MCF 10A (cell line): ENCODE results near the gene TECTA. TPM values are rescaled to one million over a fixed set of nuclear protein-coding genes. Genes with fewer than 3 reads are reported as not detected.

Experiments
- BruUV-seq: library from RNA; stranded (reverse); fragments of 400-500 nt; replicated peaks from 2 replicates; lab custom pipeline; 2021; lab: Mats Ljungman, UMichigan
- CTCF ChIA-PET: fragments of 300-600 bp; sonication (Branson Sonifier 250); formaldehyde crosslinking; extraction: SDS; loops from one replicate; lab custom pipeline; 2021; ENCODE audit warnings: antibody characterized with exemption, inconsistent platforms; lab: Yijun Ruan, JAX
- POLR2A ChIA-PET: fragments of 300-600, 350-650 bp; sonication (Branson Sonifier 250); formaldehyde crosslinking; extraction: SDS; loops from one replicate; lab custom pipeline; 2020; ENCODE audit warnings: antibody characterized with exemption, inconsistent platforms; lab: Yijun Ruan, JAX
- DNase-seq: peaks from one replicate; pipeline ENCODE4 v3.0.0-alpha.2; 2018; ENCODE audit not compliant: unreplicated experiment
- H3K27ac Mint-ChIP-seq: one replicate; pipeline ENCODE4 v1.8.0; 2022; ENCODE audit warnings: mild to moderate bottlenecking, low read depth, mixed read lengths; ENCODE audit not compliant: unreplicated experiment
- H3K27me3 Mint-ChIP-seq: one replicate; pipeline ENCODE4 v1.8.0; 2022; ENCODE audit warnings: mixed read lengths; ENCODE audit not compliant: insufficient read depth, unreplicated experiment
- H3K36me3 Mint-ChIP-seq: one replicate; pipeline ENCODE4 v1.8.0; 2022; ENCODE audit warnings: mild to moderate bottlenecking, moderate library complexity, mixed read lengths; ENCODE audit not compliant: insufficient read depth, unreplicated experiment
- H3K4me1 Mint-ChIP-seq: one replicate; pipeline ENCODE4 v1.8.0; 2022; ENCODE audit warnings: mixed read lengths; ENCODE audit not compliant: insufficient read depth, unreplicated experiment
- H3K4me3 Mint-ChIP-seq: one replicate; pipeline ENCODE4 v1.8.0; 2022; ENCODE audit warnings: mild to moderate bottlenecking, moderate library complexity, mixed read lengths; ENCODE audit not compliant: unreplicated experiment
- H3K9me3 Mint-ChIP-seq: one replicate; pipeline ENCODE4 v1.8.0; 2022; ENCODE audit warnings: mixed read lengths; ENCODE audit not compliant: unreplicated experiment
- CTCF ChIP-seq: fragments of 200-600 bp; IDR thresholded peaks from one replicate; pipeline ENCODE4 v1.8.0; 2022; ENCODE audit warnings: antibody characterized with exemption, mild to moderate bottlenecking; ENCODE audit not compliant: unreplicated experiment
- intact Hi-C: fragments of 100-400 bp; cut with micrococcal nuclease; formaldehyde crosslinking; loops from 2 replicates; pipeline ENCODE4 v1.14.1; 2022
- total RNA-seq: library from RNA; stranded (reverse); gene quantifications from 2 replicates; pipeline ENCODE4 v1.2.3, GENCODE V29; 2022

Gene TECTA
- total RNA-seq, 1 experiment from 2014 or later = 0.30 TPM

- DNase-seq = no peak
- peaks cover 34% of the 10 kb centered on the region for H3K27me3 Mint-ChIP-seq
- H3K4me1 Mint-ChIP-seq = no peaks in the 10 kb centered on the region
- CTCF ChIA-PET = interaction anchor here (0.6 to 0.9 kb wide), 2 partner anchors 193 to 772 kb away, joined by 3 to 10 read pairs; no protein-coding TSS in a partner anchor
- POLR2A ChIA-PET = no interaction called here
- intact Hi-C loops = no loop called here
- no peak for TF ChIP-seq CTCF
- no TSS peak for BruUV-seq
- no peaks in the 10 kb centered on the region for H3K9me3 Mint-ChIP-seq
- H3K4me3 Mint-ChIP-seq = no peak overlapping the region
- H3K27ac Mint-ChIP-seq = no peak overlapping the region
- H3K36me3 Mint-ChIP-seq = no peaks in the 10 kb centered on the region
Measured at GRCh38 chr11:121105481-121106195, 4.6 kb downstream of the TECTA start.

GRCh38 chr11:121106812-121107211, 5.8 kb downstream of the TECTA start:
- ChIA-PET CTCF (interaction anchor here (0.7 kb wide), 1 partner anchor 710 kb away, joined by 3 read pairs; no protein-coding TSS in a partner anchor), POLR2A (interaction anchor here (0.7 kb wide), 1 partner anchor 17 kb away, joined by 3 read pairs; no protein-coding TSS in a partner anchor)
- H3K4me1 Mint-ChIP-seq = no peaks in the 10 kb centered on the region
- H3K27me3 Mint-ChIP-seq = peaks cover 35% of the 10 kb centered on the region
- BruUV-seq = no TSS peak
- no peak for DNase-seq
- intact Hi-C loops = no loop called here
- H3K9me3 Mint-ChIP-seq = no peaks in the 10 kb centered on the region
- H3K4me3 Mint-ChIP-seq = no peak overlapping the region
- H3K36me3 Mint-ChIP-seq = no peaks in the 10 kb centered on the region
- no peak overlapping the region for H3K27ac Mint-ChIP-seq
- TF ChIP-seq CTCF = no peak

GRCh38 chr11:121108413-121108812, 7.4 kb downstream of the TECTA start:
- no peak for DNase-seq
- Mint-ChIP-seq H3K27ac (no peak overlapping the region), H3K36me3 (no peaks in the 10 kb centered on the region), H3K9me3 (no peaks in the 10 kb centered on the region), H3K27me3 (peaks cover 30% of the 10 kb centered on the region), H3K4me3 (no peak overlapping the region), H3K4me1 (no peaks in the 10 kb centered on the region)
- intact Hi-C loops = no loop called here
- no TSS peak for BruUV-seq
- POLR2A ChIA-PET = no interaction called here
- TF ChIP-seq CTCF = no peak
- CTCF ChIA-PET = no interaction called here

- intact Hi-C loops = no loop called here
- no peaks in the 10 kb centered on the region for H3K9me3 Mint-ChIP-seq
- DNase-seq = no peak
- ChIA-PET POLR2A (interaction anchor here (1.3 kb wide), 1 partner anchor 10 kb away, joined by 5 read pairs; no protein-coding TSS in a partner anchor), CTCF (interaction anchor here (0.7 kb wide), 1 partner anchor 542 kb away, joined by 3 read pairs; no protein-coding TSS in a partner anchor)
- no peak overlapping the region for H3K27ac Mint-ChIP-seq
- H3K4me3 Mint-ChIP-seq = no peak overlapping the region
- peaks cover 41% of the 10 kb centered on the region for H3K27me3 Mint-ChIP-seq
- BruUV-seq = no TSS peak
- no peak for TF ChIP-seq CTCF
- H3K36me3 Mint-ChIP-seq = no peaks in the 10 kb centered on the region
- H3K4me1 Mint-ChIP-seq = no peaks in the 10 kb centered on the region
Measured at GRCh38 chr11:121109471-121109870, 8.4 kb downstream of the TECTA start.
